Measurements from ENCODE around the gene QPCTL.
A peak's percentile ranks its signal among the peaks of the same experiment; 100 is the strongest.
"Not testable (repeated sequence)": the region's sequence is repeated elsewhere in the genome, so short reads cannot be mapped to it uniquely, and the experiment has no call there.

Gene QPCTL

DNA sequence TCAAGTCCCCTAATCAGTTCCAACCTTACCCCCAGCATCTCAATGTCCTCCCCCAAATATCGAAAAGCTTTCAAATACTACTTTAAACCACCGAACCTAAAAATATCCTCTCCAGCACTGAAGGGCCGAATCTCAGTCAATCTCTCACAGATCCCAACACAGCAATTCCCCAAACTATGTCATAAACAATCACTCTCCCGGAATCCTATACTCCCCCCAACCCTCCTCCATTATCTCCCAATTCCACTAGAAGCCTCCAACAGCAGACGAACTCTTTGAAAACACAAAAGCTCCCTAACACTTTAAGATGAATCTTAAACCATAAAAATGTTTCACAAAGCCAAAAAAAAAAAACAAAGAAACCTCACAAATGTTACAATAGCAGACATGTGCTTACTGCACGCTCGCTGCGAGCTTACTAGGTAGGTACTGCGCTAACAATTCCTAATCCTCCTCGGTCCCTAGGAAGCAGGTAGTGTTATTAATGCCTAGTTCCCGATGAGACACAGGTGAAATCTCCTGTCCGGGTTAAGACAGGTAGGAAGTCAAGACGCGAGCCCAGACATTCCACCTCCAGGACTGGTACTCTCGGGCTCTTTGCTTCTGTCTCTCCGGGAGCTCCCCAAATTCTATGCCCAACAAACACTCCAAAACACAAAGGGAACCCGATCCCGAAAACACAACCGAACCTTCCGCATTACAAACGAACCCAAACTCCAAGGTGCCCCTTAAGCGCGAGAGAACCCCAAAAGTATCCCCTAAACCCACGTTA lies 24.1 kb downstream of the QPCTL start:
- Histone ChIP-seq H3K9ac (ENCODE audit: low read length in 5 of 5) (peak overlapping the region; percentile 73 to 92 (median 88)), H3K36me3 (ENCODE audit: control insufficient read depth in 5 of 5, insufficient read depth in 5 of 5, low read length in 5 of 5) (peaks cover 0 to 19% (median 16%) of the 10 kb centered on the region in 5 donors), H3K4me1 (ENCODE audit: control insufficient read depth in 5 of 5, insufficient read depth in 5 of 5, low read length in 5 of 5) (peaks cover 10 to 31% (median 26%) of the 10 kb centered on the region in 5 donors), H3K27ac (ENCODE audit: low read depth, low read length) (peak overlapping the region; percentile 83), H3K4me3 (ENCODE audit: low read depth in 1 of 5, low read length in 5 of 5) (peak overlapping the region; percentile 70 to 94 (median 84)), H3K9me3 (ENCODE audit: control insufficient read depth in 5 of 5, low read length in 5 of 5) (no peaks in the 10 kb centered on the region), H3K27me3 (ENCODE audit: control insufficient read depth in 5 of 5, insufficient read depth in 4 of 5, low read length in 5 of 5) (no peaks in the 10 kb centered on the region)

DNA sequence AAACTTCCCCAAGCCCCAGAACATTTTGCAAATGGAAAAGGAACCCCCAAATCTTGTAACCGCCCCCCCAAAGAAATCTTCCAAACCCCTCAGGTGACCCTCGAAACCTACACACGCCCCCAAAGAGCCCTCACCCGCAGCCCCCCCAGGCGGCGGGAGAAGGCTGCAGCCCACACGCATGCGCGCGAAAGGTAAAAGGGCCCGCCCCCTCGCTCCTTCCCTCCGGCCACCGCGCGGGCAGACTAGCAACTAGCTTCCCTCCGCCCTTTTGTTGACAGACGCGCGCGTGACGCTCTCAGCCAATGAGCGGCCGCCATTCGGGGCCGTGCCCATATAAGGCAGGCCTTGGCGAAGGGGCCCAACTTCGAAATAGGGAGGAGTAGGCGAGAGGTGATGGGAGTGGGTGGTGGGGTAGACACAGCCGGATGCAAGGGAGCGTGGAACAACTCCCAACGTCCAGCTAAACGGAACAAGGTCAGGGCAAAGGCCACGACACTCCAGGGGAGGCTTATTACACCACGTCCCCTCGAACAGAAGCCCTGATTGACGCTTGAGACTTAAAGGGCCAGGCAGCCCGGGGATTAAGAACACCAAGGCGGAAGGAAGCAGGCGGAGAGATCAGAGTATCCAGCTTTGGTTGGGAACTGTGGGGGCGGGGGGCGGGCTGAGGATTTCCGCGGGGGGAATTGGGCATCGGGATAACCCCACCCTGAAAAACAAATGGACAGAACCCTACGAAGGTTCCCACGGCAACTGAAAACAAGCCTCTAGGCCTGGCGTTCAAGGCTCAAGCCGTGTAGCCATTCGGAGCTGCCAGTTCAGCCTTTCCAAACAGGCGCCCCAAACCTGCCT lies 24.9 kb downstream of the QPCTL start:
- H3K27me3 ChIP-seq (ENCODE audit: control insufficient read depth in 5 of 5, insufficient read depth in 4 of 5, low read length in 5 of 5): no peaks in the 10 kb centered on the region
- peak overlapping the region; percentile 81 to 92 (median 88) for H3K9ac ChIP-seq (ENCODE audit: low read length in 5 of 5)
- peak overlapping the region; percentile 70 to 94 (median 84) for H3K4me3 ChIP-seq (ENCODE audit: low read depth in 1 of 5, low read length in 5 of 5)
- H3K27ac ChIP-seq (ENCODE audit: low read depth, low read length): peak overlapping the region; percentile 86
- H3K4me1 ChIP-seq (ENCODE audit: control insufficient read depth in 5 of 5, insufficient read depth in 5 of 5, low read length in 5 of 5): peaks cover 10 to 31% (median 26%) of the 10 kb centered on the region in 5 donors
- H3K36me3 ChIP-seq (ENCODE audit: control insufficient read depth in 5 of 5, insufficient read depth in 5 of 5, low read length in 5 of 5): peaks cover 0 to 11% (median 8%) of the 10 kb centered on the region in 5 donors
- no peaks in the 10 kb centered on the region for H3K9me3 ChIP-seq (ENCODE audit: control insufficient read depth in 5 of 5, low read length in 5 of 5)

DNA sequence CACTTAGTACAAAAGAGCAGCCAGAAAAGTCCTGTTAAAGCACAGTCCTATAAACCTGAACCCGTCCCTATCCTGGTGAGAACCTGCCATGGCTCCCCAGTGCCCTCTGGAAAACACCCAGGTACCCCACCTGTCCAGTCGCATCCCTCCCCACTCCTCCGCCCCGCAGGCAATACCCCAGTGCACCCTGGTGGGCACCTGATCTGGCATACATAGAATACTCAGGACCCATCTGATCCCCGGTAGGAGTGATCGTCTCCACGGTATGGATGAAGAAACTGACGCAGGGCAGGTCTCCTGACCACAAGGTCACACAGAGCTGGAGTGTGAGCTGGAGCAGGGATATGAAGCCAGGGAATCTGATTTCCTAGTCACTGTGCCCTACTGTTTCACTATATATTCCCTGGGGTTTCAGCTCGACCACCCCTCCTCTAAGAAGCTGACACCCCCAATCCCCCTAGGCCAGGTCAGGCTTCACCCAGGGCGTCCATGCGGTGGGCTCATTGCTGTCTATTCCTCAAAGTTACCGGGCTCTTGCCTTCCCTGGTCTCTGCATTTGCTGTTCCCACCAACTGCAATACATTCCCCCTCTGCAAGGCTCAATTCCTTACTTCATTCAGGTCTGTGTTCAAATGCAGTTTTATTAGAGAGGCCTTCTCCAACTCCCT lies 25.7 kb downstream of the QPCTL start:
- peak overlapping the region; percentile 55 to 87 (median 70) for H3K4me3 ChIP-seq (ENCODE audit: low read depth in 1 of 5, low read length in 5 of 5)
- H3K27me3 ChIP-seq (ENCODE audit: control insufficient read depth in 5 of 5, insufficient read depth in 4 of 5, low read length in 5 of 5): no peaks in the 10 kb centered on the region
- no peaks in the 10 kb centered on the region for H3K9me3 ChIP-seq (ENCODE audit: control insufficient read depth in 5 of 5, low read length in 5 of 5)
- H3K9ac ChIP-seq (ENCODE audit: low read length in 5 of 5): peak overlapping the region; percentile 30 to 84 (median 74)
- peaks cover 0 to 6% (median 2%) of the 10 kb centered on the region in 5 donors for H3K36me3 ChIP-seq (ENCODE audit: control insufficient read depth in 5 of 5, insufficient read depth in 5 of 5, low read length in 5 of 5)
- peaks cover 10 to 31% (median 26%) of the 10 kb centered on the region in 5 donors for H3K4me1 ChIP-seq (ENCODE audit: control insufficient read depth in 5 of 5, insufficient read depth in 5 of 5, low read length in 5 of 5)
- H3K27ac ChIP-seq (ENCODE audit: low read depth, low read length): peak overlapping the region; percentile 86

DNA sequence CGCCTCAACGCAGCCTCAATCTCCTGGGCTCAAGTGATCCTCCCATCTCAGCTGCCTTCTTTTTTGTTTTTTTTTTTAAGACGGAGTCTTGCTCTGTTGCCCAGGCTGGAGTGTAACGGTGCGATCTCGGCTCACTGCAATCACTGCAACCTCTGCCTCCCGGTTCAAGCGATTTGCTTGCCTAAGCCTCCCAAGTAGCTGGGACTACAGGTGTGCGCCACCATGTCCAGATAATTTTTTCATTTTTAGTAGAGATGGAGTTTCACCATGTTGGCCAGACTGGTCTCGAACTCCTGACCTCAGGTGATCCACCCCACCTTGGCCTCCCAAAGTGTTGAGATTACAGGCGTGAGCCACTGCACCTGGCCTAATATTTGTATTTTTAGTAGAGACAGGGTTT lies 27.6 kb downstream of the QPCTL start:
- not testable (repeated sequence) for H3K4me3 ChIP-seq (ENCODE audit: low read depth in 1 of 5, low read length in 5 of 5); H3K27me3 ChIP-seq (ENCODE audit: control insufficient read depth in 5 of 5, insufficient read depth in 4 of 5, low read length in 5 of 5); H3K27ac ChIP-seq (ENCODE audit: low read depth, low read length); H3K9me3 ChIP-seq (ENCODE audit: control insufficient read depth in 5 of 5, low read length in 5 of 5); H3K36me3 ChIP-seq (ENCODE audit: control insufficient read depth in 5 of 5, insufficient read depth in 5 of 5, low read length in 5 of 5); H3K9ac ChIP-seq (ENCODE audit: low read length in 5 of 5)
- H3K4me1 ChIP-seq (ENCODE audit: control insufficient read depth in 5 of 5, insufficient read depth in 5 of 5, low read length in 5 of 5): peaks cover 10 to 31% (median 26%) of the 10 kb centered on the region in 5 donors

DNA sequence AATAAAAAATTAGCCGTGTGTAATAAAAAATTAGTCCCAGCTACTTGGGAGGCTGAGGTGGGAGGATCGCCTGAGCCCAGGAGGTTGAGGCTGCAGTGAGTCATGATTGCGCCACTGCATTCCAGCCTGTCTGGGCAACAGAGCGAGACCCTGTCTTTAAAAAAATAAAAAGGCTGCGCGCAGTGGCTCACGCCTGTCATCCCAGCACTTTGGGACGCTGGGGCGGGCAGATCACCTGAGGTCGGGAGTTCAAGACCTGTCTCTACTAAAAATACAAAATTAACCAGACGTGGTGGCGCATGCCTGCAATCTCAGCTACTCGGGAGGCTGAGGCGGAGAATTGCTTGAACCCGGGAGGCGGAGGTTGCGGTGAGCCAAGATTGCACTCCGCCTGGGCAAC lies 36.2 kb downstream of the QPCTL start:
- not testable (repeated sequence) for H3K9ac ChIP-seq (ENCODE audit: low read length in 5 of 5); H3K9me3 ChIP-seq (ENCODE audit: control insufficient read depth in 5 of 5, low read length in 5 of 5); H3K27ac ChIP-seq (ENCODE audit: low read depth, low read length); H3K4me3 ChIP-seq (ENCODE audit: low read depth in 1 of 5, low read length in 5 of 5); H3K27me3 ChIP-seq (ENCODE audit: control insufficient read depth in 5 of 5, insufficient read depth in 4 of 5, low read length in 5 of 5); H3K36me3 ChIP-seq (ENCODE audit: control insufficient read depth in 5 of 5, insufficient read depth in 5 of 5, low read length in 5 of 5)
- peaks cover 7 to 22% (median 16%) of the 10 kb centered on the region in 5 donors for H3K4me1 ChIP-seq (ENCODE audit: control insufficient read depth in 5 of 5, insufficient read depth in 5 of 5, low read length in 5 of 5)

DNA sequence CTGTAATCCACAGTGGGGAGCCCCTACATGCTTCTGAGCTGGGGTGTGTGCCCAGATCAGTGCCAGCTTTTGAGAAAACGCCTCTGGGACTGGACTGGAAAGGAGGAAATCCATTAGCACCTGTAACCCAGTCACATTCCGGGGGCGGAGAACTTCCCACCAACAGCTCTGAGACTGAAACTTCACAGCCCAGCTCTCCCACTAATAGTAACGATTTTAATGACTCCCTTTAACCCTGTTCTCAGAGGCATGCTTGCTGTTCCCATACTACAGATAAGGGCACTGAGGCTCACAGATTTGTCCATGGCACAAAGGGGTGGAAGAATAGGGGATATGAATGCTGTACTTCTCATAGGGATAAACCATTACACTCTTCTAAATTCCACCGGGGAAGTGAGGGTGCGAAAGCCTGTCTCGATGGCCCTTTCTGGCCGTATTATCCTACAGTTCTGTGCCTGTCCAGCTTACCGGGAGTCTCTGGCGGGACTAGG lies 37.4 kb downstream of the QPCTL start:
- no peaks in the 10 kb centered on the region for H3K36me3 ChIP-seq (ENCODE audit: control insufficient read depth in 5 of 5, insufficient read depth in 5 of 5, low read length in 5 of 5)
- peak overlapping the region; percentile 80 for H3K27ac ChIP-seq (ENCODE audit: low read depth, low read length)
- H3K9ac ChIP-seq (ENCODE audit: low read length in 5 of 5): peak overlapping the region; percentile 82 to 96 (median 90)
- H3K4me1 ChIP-seq (ENCODE audit: control insufficient read depth in 5 of 5, insufficient read depth in 5 of 5, low read length in 5 of 5): peaks cover 7 to 22% (median 16%) of the 10 kb centered on the region in 5 donors
- H3K4me3 ChIP-seq (ENCODE audit: low read depth in 1 of 5, low read length in 5 of 5): peak overlapping the region; percentile 75 to 95 (median 88)
- no peaks in the 10 kb centered on the region for H3K9me3 ChIP-seq (ENCODE audit: control insufficient read depth in 5 of 5, low read length in 5 of 5)
- no peaks in the 10 kb centered on the region for H3K27me3 ChIP-seq (ENCODE audit: control insufficient read depth in 5 of 5, insufficient read depth in 4 of 5, low read length in 5 of 5)

DNA sequence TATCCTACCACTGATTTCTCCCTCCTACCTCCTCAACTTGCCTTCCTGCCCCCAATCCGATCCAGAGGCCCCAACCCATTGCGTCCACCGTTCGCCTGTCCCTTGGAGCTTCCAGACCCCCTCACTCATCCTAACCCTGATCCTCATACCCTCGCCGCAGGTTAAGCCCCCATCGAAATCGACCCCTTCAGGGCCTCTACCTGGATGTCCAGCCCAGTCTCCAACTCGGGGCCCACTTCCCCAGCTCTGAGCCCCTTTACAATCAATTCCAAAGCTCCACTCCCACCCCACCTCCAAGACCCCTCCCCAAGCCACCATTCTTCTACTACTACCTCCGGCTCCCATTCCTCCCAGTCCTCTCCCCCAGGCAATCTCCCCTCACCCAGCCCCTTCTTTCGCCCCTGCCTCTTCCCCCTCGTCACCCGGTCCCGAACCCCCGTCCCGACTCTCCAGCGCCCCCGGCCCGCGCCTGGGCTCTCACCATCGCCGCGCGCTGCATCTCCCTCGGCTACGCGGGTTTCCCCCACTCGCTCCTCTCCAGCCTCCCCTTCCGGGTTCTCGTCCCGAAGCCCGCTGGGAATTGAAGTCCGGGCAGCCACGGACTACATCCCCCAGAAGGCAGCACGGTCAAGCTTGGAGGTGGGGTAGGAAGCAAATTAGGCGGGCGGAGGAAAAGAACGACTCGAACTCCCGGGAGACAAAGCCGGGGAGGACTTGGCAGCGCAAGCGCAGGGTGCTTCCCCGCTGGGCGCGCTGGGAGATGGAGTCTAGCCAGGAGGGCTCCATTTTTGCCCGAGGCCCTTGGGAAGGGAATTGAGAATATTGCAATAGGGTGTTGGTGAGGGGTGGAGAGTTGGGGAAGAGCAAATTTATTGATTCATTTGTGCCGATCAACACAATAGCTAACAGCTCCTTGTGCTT lies 38.2 kb downstream of the QPCTL start, which contains the start of gene FBXO46:
Gene FBXO46, minus strand, starts transcription at position 529 of the 921 bp plus-strand sequence. CDS start 17,401 bp downstream, outside the sequence.
- Histone ChIP-seq H3K4me1 (ENCODE audit: control insufficient read depth in 5 of 5, insufficient read depth in 5 of 5, low read length in 5 of 5) (peaks cover 7 to 22% (median 16%) of the 10 kb centered on the region in 5 donors), H3K27ac (ENCODE audit: low read depth, low read length) (peak within 1 kb of the TSS; percentile 80), H3K9me3 (ENCODE audit: control insufficient read depth in 5 of 5, low read length in 5 of 5) (no peaks in the 10 kb centered on the region), H3K27me3 (ENCODE audit: control insufficient read depth in 5 of 5, insufficient read depth in 4 of 5, low read length in 5 of 5) (no peaks in the 10 kb centered on the region), H3K9ac (ENCODE audit: low read length in 5 of 5) (peak within 1 kb of the TSS; percentile 82 to 96 (median 90)), H3K36me3 (ENCODE audit: control insufficient read depth in 5 of 5, insufficient read depth in 5 of 5, low read length in 5 of 5) (no peaks in the 10 kb centered on the region), H3K4me3 (ENCODE audit: low read depth in 1 of 5, low read length in 5 of 5) (peak within 1 kb of the TSS; percentile 75 to 95 (median 88))

DNA sequence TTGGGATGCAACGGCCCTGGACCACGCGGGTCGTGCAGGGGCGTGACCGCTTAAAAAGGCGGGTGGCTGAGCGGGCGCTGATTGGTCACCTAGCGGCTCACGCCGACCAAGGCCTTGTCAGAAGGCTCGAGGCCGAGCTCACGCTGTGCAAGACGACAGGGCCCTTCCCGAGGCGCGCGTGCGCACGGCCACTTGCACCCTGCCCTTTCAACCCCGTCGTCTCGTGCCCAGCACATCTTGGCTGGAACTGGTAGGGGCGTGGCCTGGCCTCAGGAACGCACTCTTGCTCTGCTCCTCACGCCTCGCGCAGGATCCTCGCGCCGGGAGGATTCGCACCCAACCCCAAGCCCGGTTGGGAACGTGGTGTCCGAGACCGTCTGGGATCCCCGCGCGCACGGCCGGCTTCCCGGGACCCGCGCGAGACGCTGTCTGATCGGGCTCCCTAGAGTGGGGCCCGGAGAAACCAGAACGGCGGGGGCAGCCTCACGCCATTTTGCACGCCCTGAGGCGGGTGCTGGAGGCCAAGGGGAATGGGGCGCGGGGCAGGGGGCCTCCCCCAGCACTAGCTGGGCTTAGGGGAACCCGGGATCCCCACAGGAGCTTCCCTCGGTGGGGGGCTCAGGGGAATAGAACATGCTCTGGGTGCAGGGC lies 40.8 kb downstream of the QPCTL start, which contains the start of gene MEIOSIN:
Gene MEIOSIN, plus strand, starts transcription at position 280 of the 651 bp plus-strand sequence. CDS start 1,938 bp downstream, outside the sequence.
- Histone ChIP-seq H3K9ac (ENCODE audit: low read length in 5 of 5) (no peak within 1 kb of the TSS), H3K4me3 (ENCODE audit: low read depth in 1 of 5, low read length in 5 of 5) (no peak within 1 kb of the TSS), H3K9me3 (ENCODE audit: control insufficient read depth in 5 of 5, low read length in 5 of 5) (no peaks in the 10 kb centered on the region), H3K27me3 (ENCODE audit: control insufficient read depth in 5 of 5, insufficient read depth in 4 of 5, low read length in 5 of 5) (no peaks in the 10 kb centered on the region), H3K36me3 (ENCODE audit: control insufficient read depth in 5 of 5, insufficient read depth in 5 of 5, low read length in 5 of 5) (no peaks in the 10 kb centered on the region), H3K4me1 (ENCODE audit: control insufficient read depth in 5 of 5, insufficient read depth in 5 of 5, low read length in 5 of 5) (peaks cover 7 to 21% (median 13%) of the 10 kb centered on the region in 5 donors), H3K27ac (ENCODE audit: low read depth, low read length) (no peak within 1 kb of the TSS)
